ENCODE results near the gene CRB1.

Gene CRB1

GRCh38 chr1:197336571-197336970 is 68.5 kb downstream of the CRB1 start:
- Histone ChIP-seq H3K27ac (ENCODE audit: insufficient read depth, low read length, poor library complexity, severe bottlenecking) (no peak overlapping the region), H3K9me3 (ENCODE audit: control insufficient read depth, low read length) (no peaks in the 10 kb centered on the region), H3K4me1 (ENCODE audit: control insufficient read depth, insufficient read depth, low read length, poor library complexity, severe bottlenecking) (no peaks in the 10 kb centered on the region), H3K36me3 (ENCODE audit: control insufficient read depth, insufficient read depth, low read length) (no peaks in the 10 kb centered on the region), H3K4me3 (ENCODE audit: insufficient read depth, low read depth, low read length, poor library complexity, severe bottlenecking) (no peak overlapping the region), H3K27me3 (replicated peaks; ENCODE audit: control insufficient read depth, insufficient read depth, low read length, poor library complexity, severe bottlenecking) (no peaks in the 10 kb centered on the region)
- DNase-seq, result no peak

- Histone ChIP-seq H3K9me3 (ENCODE audit: control insufficient read depth, low read length) (no peaks in the 10 kb centered on the region), H3K27ac (ENCODE audit: insufficient read depth, low read length, poor library complexity, severe bottlenecking) (no peak overlapping the region), H3K4me3 (ENCODE audit: insufficient read depth, low read depth, low read length, poor library complexity, severe bottlenecking) (no peak overlapping the region), H3K4me1 (ENCODE audit: control insufficient read depth, insufficient read depth, low read length, poor library complexity, severe bottlenecking) (no peaks in the 10 kb centered on the region), H3K36me3 (ENCODE audit: control insufficient read depth, insufficient read depth, low read length) (no peaks in the 10 kb centered on the region), H3K27me3 (replicated peaks; ENCODE audit: control insufficient read depth, insufficient read depth, low read length, poor library complexity, severe bottlenecking) (no peaks in the 10 kb centered on the region)
- DNase-seq, result no peak
These were observed 71.3 kb downstream of the CRB1 start for GRCh38 chr1:197339106-197340060.

GRCh38 chr1:197341626-197342025 is 73.6 kb downstream of the CRB1 start:
- DNase-seq, result no peak
- no peaks in the 10 kb centered on the region for H3K27me3 ChIP-seq (replicated peaks; ENCODE audit: control insufficient read depth, insufficient read depth, low read length, poor library complexity, severe bottlenecking)
- no peak overlapping the region for H3K27ac ChIP-seq (ENCODE audit: insufficient read depth, low read length, poor library complexity, severe bottlenecking)
- no peaks in the 10 kb centered on the region for H3K4me1 ChIP-seq (ENCODE audit: control insufficient read depth, insufficient read depth, low read length, poor library complexity, severe bottlenecking)
- H3K9me3 ChIP-seq (ENCODE audit: control insufficient read depth, low read length), result no peaks in the 10 kb centered on the region
- H3K4me3 ChIP-seq (ENCODE audit: insufficient read depth, low read depth, low read length, poor library complexity, severe bottlenecking), result no peak overlapping the region
- no peaks in the 10 kb centered on the region for H3K36me3 ChIP-seq (ENCODE audit: control insufficient read depth, insufficient read depth, low read length)

- Histone ChIP-seq H3K4me1 (ENCODE audit: control insufficient read depth, insufficient read depth, low read length, poor library complexity, severe bottlenecking) (no peaks in the 10 kb centered on the region), H3K9me3 (ENCODE audit: control insufficient read depth, low read length) (no peaks in the 10 kb centered on the region), H3K27ac (ENCODE audit: insufficient read depth, low read length, poor library complexity, severe bottlenecking) (no peak overlapping the region), H3K27me3 (replicated peaks; ENCODE audit: control insufficient read depth, insufficient read depth, low read length, poor library complexity, severe bottlenecking) (no peaks in the 10 kb centered on the region), H3K36me3 (ENCODE audit: control insufficient read depth, insufficient read depth, low read length) (no peaks in the 10 kb centered on the region), H3K4me3 (ENCODE audit: insufficient read depth, low read depth, low read length, poor library complexity, severe bottlenecking) (no peak overlapping the region)
- DNase-seq, result no peak
These were observed 74.1 kb downstream of the CRB1 start for GRCh38 chr1:197342044-197342565.

GRCh38 chr1:197342669-197343068 is 74.6 kb downstream of the CRB1 start:
- DNase-seq, result no peak
- no peaks in the 10 kb centered on the region for H3K36me3 ChIP-seq (ENCODE audit: control insufficient read depth, insufficient read depth, low read length)
- H3K4me3 ChIP-seq (ENCODE audit: insufficient read depth, low read depth, low read length, poor library complexity, severe bottlenecking), result no peak overlapping the region
- no peaks in the 10 kb centered on the region for H3K9me3 ChIP-seq (ENCODE audit: control insufficient read depth, low read length)
- no peaks in the 10 kb centered on the region for H3K4me1 ChIP-seq (ENCODE audit: control insufficient read depth, insufficient read depth, low read length, poor library complexity, severe bottlenecking)
- H3K27ac ChIP-seq (ENCODE audit: insufficient read depth, low read length, poor library complexity, severe bottlenecking), result no peak overlapping the region
- H3K27me3 ChIP-seq (replicated peaks; ENCODE audit: control insufficient read depth, insufficient read depth, low read length, poor library complexity, severe bottlenecking), result no peaks in the 10 kb centered on the region

- Histone ChIP-seq H3K27ac (ENCODE audit: insufficient read depth, low read length, poor library complexity, severe bottlenecking) (no peak overlapping the region), H3K4me1 (ENCODE audit: control insufficient read depth, insufficient read depth, low read length, poor library complexity, severe bottlenecking) (no peaks in the 10 kb centered on the region), H3K4me3 (ENCODE audit: insufficient read depth, low read depth, low read length, poor library complexity, severe bottlenecking) (no peak overlapping the region), H3K27me3 (replicated peaks; ENCODE audit: control insufficient read depth, insufficient read depth, low read length, poor library complexity, severe bottlenecking) (no peaks in the 10 kb centered on the region), H3K9me3 (ENCODE audit: control insufficient read depth, low read length) (no peaks in the 10 kb centered on the region), H3K36me3 (ENCODE audit: control insufficient read depth, insufficient read depth, low read length) (no peaks in the 10 kb centered on the region)
- DNase-seq, result no peak
These were observed 75.7 kb downstream of the CRB1 start for GRCh38 chr1:197343663-197344273.

- H3K27ac ChIP-seq (ENCODE audit: insufficient read depth, low read length, poor library complexity, severe bottlenecking), result no peak overlapping the region
- no peak overlapping the region for H3K4me3 ChIP-seq (ENCODE audit: insufficient read depth, low read depth, low read length, poor library complexity, severe bottlenecking)
- DNase-seq, result no peak
- H3K9me3 ChIP-seq (ENCODE audit: control insufficient read depth, low read length), result no peaks in the 10 kb centered on the region
- no peaks in the 10 kb centered on the region for H3K36me3 ChIP-seq (ENCODE audit: control insufficient read depth, insufficient read depth, low read length)
- H3K27me3 ChIP-seq (replicated peaks; ENCODE audit: control insufficient read depth, insufficient read depth, low read length, poor library complexity, severe bottlenecking), result no peaks in the 10 kb centered on the region
- no peaks in the 10 kb centered on the region for H3K4me1 ChIP-seq (ENCODE audit: control insufficient read depth, insufficient read depth, low read length, poor library complexity, severe bottlenecking)
These were observed 83.9 kb downstream of the CRB1 start for GRCh38 chr1:197351821-197352440.

GRCh38 chr1:197355248-197355995 is 87.4 kb downstream of the CRB1 start:
- no peak for DNase-seq
- Histone ChIP-seq H3K4me1 (ENCODE audit: control insufficient read depth, insufficient read depth, low read length, poor library complexity, severe bottlenecking) (no peaks in the 10 kb centered on the region), H3K9me3 (ENCODE audit: control insufficient read depth, low read length) (no peaks in the 10 kb centered on the region), H3K27ac (ENCODE audit: insufficient read depth, low read length, poor library complexity, severe bottlenecking) (no peak overlapping the region), H3K27me3 (replicated peaks; ENCODE audit: control insufficient read depth, insufficient read depth, low read length, poor library complexity, severe bottlenecking) (no peaks in the 10 kb centered on the region), H3K4me3 (ENCODE audit: insufficient read depth, low read depth, low read length, poor library complexity, severe bottlenecking) (no peak overlapping the region), H3K36me3 (ENCODE audit: control insufficient read depth, insufficient read depth, low read length) (no peaks in the 10 kb centered on the region)

- no peak for DNase-seq
- H3K36me3 ChIP-seq (ENCODE audit: control insufficient read depth, insufficient read depth, low read length), result no peaks in the 10 kb centered on the region
- no peaks in the 10 kb centered on the region for H3K9me3 ChIP-seq (ENCODE audit: control insufficient read depth, low read length)
- no peak overlapping the region for H3K27ac ChIP-seq (ENCODE audit: insufficient read depth, low read length, poor library complexity, severe bottlenecking)
- H3K27me3 ChIP-seq (replicated peaks; ENCODE audit: control insufficient read depth, insufficient read depth, low read length, poor library complexity, severe bottlenecking), result no peaks in the 10 kb centered on the region
- H3K4me1 ChIP-seq (ENCODE audit: control insufficient read depth, insufficient read depth, low read length, poor library complexity, severe bottlenecking), result no peaks in the 10 kb centered on the region
- H3K4me3 ChIP-seq (ENCODE audit: insufficient read depth, low read depth, low read length, poor library complexity, severe bottlenecking), result no peak overlapping the region
These were observed 88.9 kb downstream of the CRB1 start for GRCh38 chr1:197356723-197357533.
